MM.1S (cell line): ENCODE measurements around the gene ATOH1.

ENCODE experiments used
- DNase-seq: peaks from one replicate; pipeline ENCODE4 v3.0.0-alpha.2; 2015
- H2AFZ ChIP-seq: fragments of 300-600 bp; sonication (generic); 2 replicates; pipeline ENCODE4 v1.6.0; 2016; ENCODE audit warnings: antibody characterized with exemption, low read length
- H3F3A ChIP-seq: fragments of 300-600 bp; sonication (generic); 2 replicates; pipeline ENCODE4 v1.6.1; 2016; ENCODE audit warnings: mild to moderate bottlenecking, antibody characterized with exemption, low read length, moderate library complexity, mixed read lengths; ENCODE audit not compliant: insufficient read depth
- H3K27ac ChIP-seq: fragments of 300-600 bp; sonication (generic); 2 replicates; pipeline ENCODE4 v1.5.1; 2016; ENCODE audit warnings: mild to moderate bottlenecking, low read length
- H3K27me3 ChIP-seq: fragments of 300-600 bp; sonication (generic); replicated peaks from 2 replicates; pipeline ENCODE4 v1.6.0; 2016; ENCODE audit warnings: low read length; ENCODE audit not compliant: insufficient read depth
- H3K36me3 ChIP-seq: fragments of 300-600 bp; sonication (generic); replicated peaks from 2 replicates; pipeline ENCODE4 v1.6.1; 2016; ENCODE audit warnings: mild to moderate bottlenecking, low read length, mixed read lengths; ENCODE audit not compliant: insufficient read depth
- H3K4me1 ChIP-seq: fragments of 300-600 bp; sonication (generic); 2 replicates; pipeline ENCODE4 v1.6.1; 2016; ENCODE audit warnings: low read length, mixed read lengths
- H3K4me2 ChIP-seq: fragments of 300-600 bp; sonication (generic); 2 replicates; pipeline ENCODE4 v1.6.0; 2016; ENCODE audit warnings: low read depth, low read length
- H3K4me3 ChIP-seq: fragments of 300-600 bp; sonication (generic); 2 replicates; pipeline ENCODE4 v1.5.1; 2016; ENCODE audit warnings: low read length, mixed read lengths
- H3K79me2 ChIP-seq: fragments of 300-600 bp; sonication (generic); 2 replicates; pipeline ENCODE4 v1.6.1; 2016; ENCODE audit warnings: mixed run types, low read length, mixed read lengths
- H3K9ac ChIP-seq: fragments of 300-600 bp; sonication (generic); 2 replicates; pipeline ENCODE4 v1.6.1; 2016; ENCODE audit warnings: low read length, mixed read lengths
- H3K9me2 ChIP-seq: fragments of 300-600 bp; sonication (generic); replicated peaks from 2 replicates; pipeline ENCODE4 v1.6.1; 2016; ENCODE audit warnings: mild to moderate bottlenecking, low read length, mixed read lengths; ENCODE audit not compliant: insufficient read depth
- H3K9me3 ChIP-seq: fragments of 300-600 bp; sonication (generic); replicated peaks from 2 replicates; pipeline ENCODE4 v1.6.1; 2016; ENCODE audit warnings: mild to moderate bottlenecking, low read length, mixed read lengths; ENCODE audit not compliant: insufficient read depth
- H4K20me1 ChIP-seq: fragments of 300-600 bp; sonication (generic); 2 replicates; pipeline ENCODE4 v1.6.1; 2016; ENCODE audit warnings: mild to moderate bottlenecking, low read length, moderate library complexity, mixed read lengths; ENCODE audit not compliant: insufficient read depth
- EZH2 ChIP-seq: fragments of 300-600 bp; sonication (generic); optimal IDR thresholded peaks from 2 replicates; pipeline ENCODE3; 2017; ENCODE audit warnings: low read depth, mild to moderate bottlenecking, antibody characterized with exemption, low read length, mixed read lengths
- EZH2phosphoT487 ChIP-seq: fragments of 300-600 bp; sonication (generic); IDR thresholded peaks from 2 replicates; pipeline ENCODE4 v1.6.1; 2018; ENCODE audit warnings: antibody characterized with exemption, low read length
- TF ChIP-seq, protein P1 (sequence below): fragments of 300-600 bp; sonication (generic); IDR thresholded peaks from 2 replicates; pipeline ENCODE4 v1.5.1; 2016; ENCODE audit warnings: antibody characterized with exemption, low read length, mixed read lengths

ATOH1 gene, protein sequence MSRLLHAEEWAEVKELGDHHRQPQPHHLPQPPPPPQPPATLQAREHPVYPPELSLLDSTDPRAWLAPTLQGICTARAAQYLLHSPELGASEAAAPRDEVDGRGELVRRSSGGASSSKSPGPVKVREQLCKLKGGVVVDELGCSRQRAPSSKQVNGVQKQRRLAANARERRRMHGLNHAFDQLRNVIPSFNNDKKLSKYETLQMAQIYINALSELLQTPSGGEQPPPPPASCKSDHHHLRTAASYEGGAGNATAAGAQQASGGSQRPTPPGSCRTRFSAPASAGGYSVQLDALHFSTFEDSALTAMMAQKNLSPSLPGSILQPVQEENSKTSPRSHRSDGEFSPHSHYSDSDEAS

DNA sequence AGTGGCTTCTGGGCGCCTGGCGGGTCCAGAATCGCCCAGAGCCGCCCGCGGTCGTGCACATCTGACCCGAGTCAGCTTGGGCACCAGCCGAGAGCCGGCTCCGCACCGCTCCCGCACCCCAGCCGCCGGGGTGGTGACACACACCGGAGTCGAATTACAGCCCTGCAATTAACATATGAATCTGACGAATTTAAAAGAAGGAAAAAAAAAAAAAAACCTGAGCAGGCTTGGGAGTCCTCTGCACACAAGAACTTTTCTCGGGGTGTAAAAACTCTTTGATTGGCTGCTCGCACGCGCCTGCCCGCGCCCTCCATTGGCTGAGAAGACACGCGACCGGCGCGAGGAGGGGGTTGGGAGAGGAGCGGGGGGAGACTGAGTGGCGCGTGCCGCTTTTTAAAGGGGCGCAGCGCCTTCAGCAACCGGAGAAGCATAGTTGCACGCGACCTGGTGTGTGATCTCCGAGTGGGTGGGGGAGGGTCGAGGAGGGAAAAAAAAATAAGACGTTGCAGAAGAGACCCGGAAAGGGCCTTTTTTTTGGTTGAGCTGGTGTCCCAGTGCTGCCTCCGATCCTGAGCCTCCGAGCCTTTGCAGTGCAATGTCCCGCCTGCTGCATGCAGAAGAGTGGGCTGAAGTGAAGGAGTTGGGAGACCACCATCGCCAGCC is at the start of gene ATOH1:
Gene ATOH1, plus strand, starts transcription at position 422 of the 663 bp plus-strand sequence. Its CDS starts 174 bp downstream, at position 596.
- H3K9ac ChIP-seq = no peak within 1 kb of the TSS
- H3K4me2 ChIP-seq = peak within 1 kb of the TSS; percentile 89
- H3K27me3 ChIP-seq = peaks cover 27% of the 10 kb centered on the region
- no peaks in the 10 kb centered on the region for H4K20me1 ChIP-seq
- DNase-seq = peak; percentile 60
- H3K9me3 ChIP-seq = no peaks in the 10 kb centered on the region
- peaks cover 16% of the 10 kb centered on the region; the same call in 1 of the 2 replicates for H3F3A ChIP-seq
- H3K9me2 ChIP-seq = no peaks in the 10 kb centered on the region
- no peaks in the 10 kb centered on the region for H3K36me3 ChIP-seq
- peak within 1 kb of the TSS; percentile 80 for H3K4me3 ChIP-seq
- H3K4me1 ChIP-seq = peaks cover 10% of the 10 kb centered on the region; the same call in 1 of the 2 replicates
- H2AFZ ChIP-seq = peak within 1 kb of the TSS; percentile 82
- H3K27ac ChIP-seq = no peak within 1 kb of the TSS
- TF ChIP-seq EZH2phosphoT487 (no peak), EZH2 (no peak)
- TF ChIP-seq, protein P1, sequence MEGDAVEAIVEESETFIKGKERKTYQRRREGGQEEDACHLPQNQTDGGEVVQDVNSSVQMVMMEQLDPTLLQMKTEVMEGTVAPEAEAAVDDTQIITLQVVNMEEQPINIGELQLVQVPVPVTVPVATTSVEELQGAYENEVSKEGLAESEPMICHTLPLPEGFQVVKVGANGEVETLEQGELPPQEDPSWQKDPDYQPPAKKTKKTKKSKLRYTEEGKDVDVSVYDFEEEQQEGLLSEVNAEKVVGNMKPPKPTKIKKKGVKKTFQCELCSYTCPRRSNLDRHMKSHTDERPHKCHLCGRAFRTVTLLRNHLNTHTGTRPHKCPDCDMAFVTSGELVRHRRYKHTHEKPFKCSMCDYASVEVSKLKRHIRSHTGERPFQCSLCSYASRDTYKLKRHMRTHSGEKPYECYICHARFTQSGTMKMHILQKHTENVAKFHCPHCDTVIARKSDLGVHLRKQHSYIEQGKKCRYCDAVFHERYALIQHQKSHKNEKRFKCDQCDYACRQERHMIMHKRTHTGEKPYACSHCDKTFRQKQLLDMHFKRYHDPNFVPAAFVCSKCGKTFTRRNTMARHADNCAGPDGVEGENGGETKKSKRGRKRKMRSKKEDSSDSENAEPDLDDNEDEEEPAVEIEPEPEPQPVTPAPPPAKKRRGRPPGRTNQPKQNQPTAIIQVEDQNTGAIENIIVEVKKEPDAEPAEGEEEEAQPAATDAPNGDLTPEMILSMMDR = no peak
- H3K79me2 ChIP-seq = no peaks in the 10 kb centered on the region

DNA sequence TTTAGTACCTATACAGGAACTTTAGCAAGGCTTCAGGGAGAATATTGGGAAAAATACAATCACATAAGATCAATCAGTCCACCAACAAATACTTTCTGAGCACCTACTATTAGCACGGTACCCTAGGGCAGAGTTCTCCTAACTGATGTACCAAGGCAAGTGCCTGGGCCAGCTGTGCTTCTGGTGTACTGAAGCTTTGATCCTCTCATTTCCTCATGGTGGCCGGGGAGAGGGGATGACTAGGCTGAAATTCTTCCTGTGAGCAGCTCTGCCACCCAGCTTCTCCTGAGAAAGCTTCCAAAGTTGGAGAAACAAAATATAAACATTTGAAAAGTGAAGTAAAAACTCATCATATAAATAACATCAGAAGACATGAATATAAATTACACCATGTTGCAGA is 49.3 kb upstream of the ATOH1 start:
- H4K20me1 ChIP-seq = no peaks in the 10 kb centered on the region
- H3K9me3 ChIP-seq = no peaks in the 10 kb centered on the region
- H3K36me3 ChIP-seq = no peaks in the 10 kb centered on the region
- H2AFZ ChIP-seq = no peak overlapping the region
- H3K4me2 ChIP-seq = no peak overlapping the region
- H3K9me2 ChIP-seq = no peaks in the 10 kb centered on the region
- TF ChIP-seq EZH2phosphoT487 = no peak
- TF ChIP-seq, protein P1 = no peak
- TF ChIP-seq EZH2 = no peak
- no peaks in the 10 kb centered on the region for H3F3A ChIP-seq
- no peaks in the 10 kb centered on the region for H3K4me1 ChIP-seq
- no peaks in the 10 kb centered on the region for H3K27me3 ChIP-seq
- no peak overlapping the region for H3K4me3 ChIP-seq
- DNase-seq = no peak
- H3K79me2 ChIP-seq = no peaks in the 10 kb centered on the region
- no peak overlapping the region for H3K27ac ChIP-seq
- H3K9ac ChIP-seq = no peak overlapping the region

DNA sequence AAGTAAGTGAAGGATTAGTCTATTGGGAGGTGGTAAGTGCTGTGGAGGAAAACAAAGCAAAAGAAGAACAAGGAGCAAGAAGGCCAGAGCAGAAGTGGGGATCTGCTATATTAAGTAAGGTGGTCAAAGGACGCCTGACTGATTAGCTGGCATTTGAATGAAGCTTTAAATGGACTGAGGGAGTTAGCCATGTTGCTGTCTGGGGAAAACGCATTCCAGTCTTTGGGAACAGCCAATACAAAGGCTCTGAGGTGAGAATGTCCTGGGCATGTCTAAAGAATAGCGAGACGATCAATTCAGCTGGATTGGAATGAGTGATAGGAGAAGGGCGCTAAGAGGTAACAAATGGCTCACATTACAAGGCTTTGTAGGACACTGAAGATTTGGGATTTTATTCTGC is 48.5 kb upstream of the ATOH1 start:
- TF ChIP-seq EZH2 (no peak), EZH2phosphoT487 (no peak)
- TF ChIP-seq, protein P1 = no peak
- Histone ChIP-seq H3K9me2 (no peaks in the 10 kb centered on the region), H4K20me1 (no peaks in the 10 kb centered on the region), H3K4me3 (no peak overlapping the region), H3K4me1 (no peaks in the 10 kb centered on the region), H3K27me3 (no peaks in the 10 kb centered on the region), H3K4me2 (no peak overlapping the region), H2AFZ (no peak overlapping the region), H3K79me2 (no peaks in the 10 kb centered on the region), H3K27ac (no peak overlapping the region), H3K9ac (no peak overlapping the region), H3K36me3 (no peaks in the 10 kb centered on the region), H3F3A (no peaks in the 10 kb centered on the region), H3K9me3 (no peaks in the 10 kb centered on the region)
- no peak for DNase-seq
